GM10248 (cell line): Measurements from ENCODE around the gene UTP14C.

Experiments used
- CTCF ChIA-PET: fragments of 300-600 bp; sonication (Branson Sonifier 250); formaldehyde crosslinking; extraction: SDS; loops from one replicate; lab custom pipeline; 2021; ENCODE audit warnings: antibody characterized with exemption; lab: Yijun Ruan, JAX
- POLR2A ChIA-PET: fragments of 350-650 bp; sonication (Branson Sonifier 250); formaldehyde crosslinking; extraction: SDS; loops from one replicate; lab custom pipeline; 2020; ENCODE audit warnings: antibody characterized with exemption; lab: Yijun Ruan, JAX
- DNase-seq: peaks from one replicate; pipeline ENCODE4 v3.0.0; 2012; ENCODE audit errors: extremely low spot score
- CTCF ChIP-seq: IDR thresholded peaks from 2 replicates; pipeline ENCODE4 v1.5.1; 2012; ENCODE audit warnings: mild to moderate bottlenecking, low read depth; ENCODE audit errors: extremely low read depth, missing control alignments, control extremely low read depth

The UTP14C gene

GRCh38 chr13:51996641-51997040 is 27.9 kb upstream of the UTP14C start:
- DNase-seq, result no peak
- POLR2A ChIA-PET, result no interaction called here
- TF ChIP-seq CTCF, result no peak
- CTCF ChIA-PET, result no interaction called here

- ChIA-PET CTCF (no interaction called here), POLR2A (no interaction called here)
- DNase-seq, result no peak
- no peak for TF ChIP-seq CTCF
Measured at GRCh38 chr13:51997186-51997585, 27.3 kb upstream of the UTP14C start.

GRCh38 chr13:51997641-51998330 is 26.7 kb upstream of the UTP14C start:
- no peak for TF ChIP-seq CTCF
- CTCF ChIA-PET, result interaction anchor here (1.0 to 1.7 kb wide), 3 partner anchors 11 to 102 kb away, joined by 3 to 5 read pairs (median 3); no protein-coding TSS in a partner anchor
- POLR2A ChIA-PET, result no interaction called here
- no peak for DNase-seq

- no peak for TF ChIP-seq CTCF
- DNase-seq, result no peak
- ChIA-PET CTCF (interaction anchor here (0.8 to 4.0 kb wide), 8 partner anchors 9 to 451 kb away, joined by 3 to 18 read pairs (median 4); partner anchors contain the start of genes NEK5 and VPS36), POLR2A (no interaction called here)
Measured at GRCh38 chr13:51998723-51999509, 25.6 kb upstream of the UTP14C start.

GRCh38 chr13:51999510-51999911 is 25.0 kb upstream of the UTP14C start:
- DNase-seq, result no peak
- POLR2A ChIA-PET, result no interaction called here
- CTCF ChIA-PET, result interaction anchor here (0.8 to 4.0 kb wide), 6 partner anchors 26 to 451 kb away, joined by 3 to 18 read pairs (median 4); partner anchors contain the start of genes NEK5 and VPS36
- TF ChIP-seq CTCF, result no peak

GRCh38 chr13:51999921-52000320 is 24.6 kb upstream of the UTP14C start:
- ChIA-PET CTCF (interaction anchor here (0.8 to 4.0 kb wide), 9 partner anchors 13 to 450 kb away, joined by 3 to 18 read pairs (median 4); partner anchors contain the start of genes ALG11, NEK5 and VPS36), POLR2A (no interaction called here)
- no peak for TF ChIP-seq CTCF
- DNase-seq, result no peak
